Osteoblast (primary cell): ENCODE data around the gene ADIPOR2. TPM values are rescaled to one million over a fixed set of nuclear protein-coding genes. Genes with fewer than 3 reads are reported as not detected.

Experiments used
- DNase-seq: peaks from one replicate; pipeline ENCODE4 v3.0.0; 2011; ENCODE audit warnings: low spot score, mixed read lengths; ENCODE audit not compliant: insufficient read length; ENCODE audit errors: missing footprints
- H2AFZ ChIP-seq: 2 replicates; pipeline ENCODE4 v1.6.0; 2011; ENCODE audit warnings: mild to moderate bottlenecking, low read length
- H3K27ac ChIP-seq: 2 replicates; pipeline ENCODE4 v1.5.1; 2011; ENCODE audit warnings: mild to moderate bottlenecking, low read depth, low read length, moderate library complexity
- H3K27me3 ChIP-seq: 2 replicates; pipeline ENCODE4 v1.6.0; 2012; ENCODE audit warnings: mild to moderate bottlenecking, control low read depth, inconsistent platforms, low read length, moderate library complexity; ENCODE audit not compliant: insufficient read depth
- H3K36me3 ChIP-seq: 2 replicates; pipeline ENCODE4 v1.5.1; 2011; ENCODE audit warnings: mild to moderate bottlenecking, low read length, control low read depth, moderate library complexity; ENCODE audit not compliant: insufficient read depth
- H3K4me1 ChIP-seq: 2 replicates; pipeline ENCODE4 v1.5.1; 2011; ENCODE audit warnings: mild to moderate bottlenecking, low read length, control low read depth, moderate library complexity; ENCODE audit not compliant: insufficient read depth
- H3K4me2 ChIP-seq: 2 replicates; pipeline ENCODE4 v1.6.0; 2011; ENCODE audit warnings: mild to moderate bottlenecking, low read length; ENCODE audit not compliant: insufficient read depth
- H3K4me3 ChIP-seq: fragments of 200-600 bp; sonication (generic); 3 replicates; pipeline ENCODE4 v1.5.1; 2012; ENCODE audit warnings: mild to moderate bottlenecking, low read length, inconsistent platforms; ENCODE audit not compliant: insufficient read depth
- H3K79me2 ChIP-seq: 2 replicates; pipeline ENCODE4 v1.6.0; 2012; ENCODE audit warnings: mild to moderate bottlenecking, low read length, control low read depth, inconsistent platforms; ENCODE audit not compliant: insufficient read depth
- H3K9me3 ChIP-seq: 2 replicates; pipeline ENCODE4 v1.5.1; 2011; ENCODE audit warnings: low read depth, low read length, control low read depth
- H4K20me1 ChIP-seq: 2 replicates; pipeline ENCODE4 v1.6.0; 2012; ENCODE audit warnings: mild to moderate bottlenecking, low read length, control low read depth; ENCODE audit not compliant: insufficient read depth
- total RNA-seq: library from RNA; depleted of rRNA; stranded (reverse); fragments of >200 nt; gene quantifications from 2 replicates; pipeline ENCODE4 v1.2.3, GENCODE V29; 2012
- TF ChIP-seq, protein P1 (sequence below): IDR thresholded peaks from 2 replicates; pipeline ENCODE4 v1.5.1; 2011; ENCODE audit warnings: mild to moderate bottlenecking, low read depth, low read length, moderate library complexity; ENCODE audit errors: extremely low read depth

ADIPOR2 gene
- total RNA-seq, 1 donor = 32.2 TPM

- DNase-seq = no peak
- Histone ChIP-seq H3K79me2 (no peaks in the 10 kb centered on the region), H2AFZ (peak overlapping the region; percentile 47), H3K4me1 (peaks cover 7% of the 10 kb centered on the region), H3K4me2 (no peak overlapping the region), H3K36me3 (no peaks in the 10 kb centered on the region), H3K9me3 (no peaks in the 10 kb centered on the region), H4K20me1 (no peaks in the 10 kb centered on the region), H3K4me3 (no peak overlapping the region), H3K27ac (no peak overlapping the region), H3K27me3 (no peaks in the 10 kb centered on the region)
- TF ChIP-seq, protein P1, sequence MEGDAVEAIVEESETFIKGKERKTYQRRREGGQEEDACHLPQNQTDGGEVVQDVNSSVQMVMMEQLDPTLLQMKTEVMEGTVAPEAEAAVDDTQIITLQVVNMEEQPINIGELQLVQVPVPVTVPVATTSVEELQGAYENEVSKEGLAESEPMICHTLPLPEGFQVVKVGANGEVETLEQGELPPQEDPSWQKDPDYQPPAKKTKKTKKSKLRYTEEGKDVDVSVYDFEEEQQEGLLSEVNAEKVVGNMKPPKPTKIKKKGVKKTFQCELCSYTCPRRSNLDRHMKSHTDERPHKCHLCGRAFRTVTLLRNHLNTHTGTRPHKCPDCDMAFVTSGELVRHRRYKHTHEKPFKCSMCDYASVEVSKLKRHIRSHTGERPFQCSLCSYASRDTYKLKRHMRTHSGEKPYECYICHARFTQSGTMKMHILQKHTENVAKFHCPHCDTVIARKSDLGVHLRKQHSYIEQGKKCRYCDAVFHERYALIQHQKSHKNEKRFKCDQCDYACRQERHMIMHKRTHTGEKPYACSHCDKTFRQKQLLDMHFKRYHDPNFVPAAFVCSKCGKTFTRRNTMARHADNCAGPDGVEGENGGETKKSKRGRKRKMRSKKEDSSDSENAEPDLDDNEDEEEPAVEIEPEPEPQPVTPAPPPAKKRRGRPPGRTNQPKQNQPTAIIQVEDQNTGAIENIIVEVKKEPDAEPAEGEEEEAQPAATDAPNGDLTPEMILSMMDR = no peak
Observed at GRCh38 chr12:1666685-1667162, 24.1 kb upstream of the ADIPOR2 start.

- H4K20me1 ChIP-seq = no peaks in the 10 kb centered on the region
- H2AFZ ChIP-seq = peak overlapping the region; percentile 6
- peaks cover 7% of the 10 kb centered on the region for H3K4me1 ChIP-seq
- no peaks in the 10 kb centered on the region for H3K36me3 ChIP-seq
- no peaks in the 10 kb centered on the region for H3K79me2 ChIP-seq
- H3K4me2 ChIP-seq = peak overlapping the region; percentile 59
- DNase-seq = no peak
- no peaks in the 10 kb centered on the region for H3K9me3 ChIP-seq
- H3K4me3 ChIP-seq = peak overlapping the region; percentile 14
- TF ChIP-seq, protein P1 = no peak
- H3K27me3 ChIP-seq = no peaks in the 10 kb centered on the region
- no peak overlapping the region for H3K27ac ChIP-seq
Observed at GRCh38 chr12:1668833-1669543, 21.9 kb upstream of the ADIPOR2 start.

DNA sequence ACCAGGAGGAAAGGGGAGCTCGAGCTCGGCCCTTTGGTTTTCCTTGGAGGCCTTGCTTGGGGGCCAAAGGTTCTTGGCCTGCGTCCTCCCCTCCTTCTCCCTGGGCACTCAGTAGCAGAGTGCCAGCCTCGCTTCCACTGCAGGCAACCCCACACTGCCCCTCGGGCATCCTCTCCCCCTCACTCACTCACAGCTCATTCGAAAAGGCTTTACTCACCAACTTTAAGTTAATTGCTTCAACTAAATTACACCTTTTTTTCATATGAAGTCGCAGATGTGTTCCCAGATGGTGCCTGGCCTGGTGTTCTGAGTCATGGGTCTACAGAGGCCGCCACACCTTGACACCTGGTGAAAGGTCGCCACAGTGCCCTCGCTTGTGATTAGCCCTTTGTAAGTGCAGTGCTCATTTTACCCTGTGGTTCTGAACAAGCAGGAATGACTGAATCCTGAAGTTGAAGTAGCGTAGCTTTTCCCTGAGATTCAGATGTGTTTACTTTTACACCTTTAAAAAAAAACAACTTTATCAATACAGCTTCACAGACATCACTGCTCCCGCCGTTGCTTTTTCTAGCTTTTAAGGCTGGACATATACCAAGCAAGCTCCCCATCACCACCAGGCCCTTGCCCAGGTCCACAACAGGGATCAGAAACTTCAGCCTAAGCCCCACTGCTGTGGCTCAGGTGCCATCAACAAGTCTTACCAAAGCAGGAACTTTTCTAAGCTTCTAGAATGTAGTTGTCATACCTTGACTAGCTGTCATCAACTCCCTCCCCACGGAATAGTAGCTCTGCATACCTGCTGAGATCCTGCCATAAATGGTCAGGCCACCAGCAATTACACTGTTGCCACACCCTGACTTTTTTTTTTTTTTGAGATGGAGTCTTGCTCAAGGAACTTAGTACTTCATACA lies 20.3 kb upstream of the ADIPOR2 start:
- Histone ChIP-seq H3K27me3 (no peaks in the 10 kb centered on the region), H4K20me1 (no peaks in the 10 kb centered on the region), H3K4me1 (peaks cover 7% of the 10 kb centered on the region), H2AFZ (no peak overlapping the region), H3K4me2 (no peak overlapping the region), H3K9me3 (no peaks in the 10 kb centered on the region), H3K36me3 (no peaks in the 10 kb centered on the region), H3K4me3 (no peak overlapping the region), H3K27ac (no peak overlapping the region), H3K79me2 (no peaks in the 10 kb centered on the region)
- no peak for DNase-seq
- TF ChIP-seq, protein P1 = no peak

DNA sequence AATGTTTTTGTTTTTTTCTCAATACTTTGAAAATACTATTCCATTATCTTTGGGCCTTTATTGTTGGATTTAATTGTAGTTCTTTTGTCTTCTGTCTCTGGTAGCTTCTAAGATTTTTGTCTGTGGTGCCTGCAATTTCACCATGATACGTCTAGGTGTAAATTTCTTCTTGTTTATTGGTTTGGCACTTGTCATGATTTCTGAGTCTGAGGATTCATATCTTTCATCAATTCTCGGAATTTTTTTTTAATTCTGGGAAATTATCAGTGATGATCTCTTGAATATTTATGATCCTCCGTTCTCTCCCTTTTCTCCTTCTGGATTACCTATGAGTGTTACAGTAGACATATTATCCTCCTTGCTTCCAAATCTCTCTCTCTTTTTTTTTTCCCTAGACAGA lies 14.8 kb upstream of the ADIPOR2 start:
- Histone ChIP-seq H3K4me2 (no peak overlapping the region), H3K36me3 (no peaks in the 10 kb centered on the region), H4K20me1 (no peaks in the 10 kb centered on the region), H2AFZ (no peak overlapping the region), H3K27me3 (no peaks in the 10 kb centered on the region), H3K9me3 (no peaks in the 10 kb centered on the region), H3K4me3 (no peak overlapping the region), H3K79me2 (no peaks in the 10 kb centered on the region), H3K27ac (no peak overlapping the region), H3K4me1 (no peaks in the 10 kb centered on the region)
- no peak for DNase-seq
- TF ChIP-seq, protein P1 = no peak
